Brain pericyte (primary cell): Measurements from ENCODE around the gene PDHA1.

Experiments used
- DNase-seq: peaks from one replicate; pipeline ENCODE4 v3.0.0-alpha.2; 2012; ENCODE audit warnings: low read depth, low spot score

The PDHA1 gene

DNA sequence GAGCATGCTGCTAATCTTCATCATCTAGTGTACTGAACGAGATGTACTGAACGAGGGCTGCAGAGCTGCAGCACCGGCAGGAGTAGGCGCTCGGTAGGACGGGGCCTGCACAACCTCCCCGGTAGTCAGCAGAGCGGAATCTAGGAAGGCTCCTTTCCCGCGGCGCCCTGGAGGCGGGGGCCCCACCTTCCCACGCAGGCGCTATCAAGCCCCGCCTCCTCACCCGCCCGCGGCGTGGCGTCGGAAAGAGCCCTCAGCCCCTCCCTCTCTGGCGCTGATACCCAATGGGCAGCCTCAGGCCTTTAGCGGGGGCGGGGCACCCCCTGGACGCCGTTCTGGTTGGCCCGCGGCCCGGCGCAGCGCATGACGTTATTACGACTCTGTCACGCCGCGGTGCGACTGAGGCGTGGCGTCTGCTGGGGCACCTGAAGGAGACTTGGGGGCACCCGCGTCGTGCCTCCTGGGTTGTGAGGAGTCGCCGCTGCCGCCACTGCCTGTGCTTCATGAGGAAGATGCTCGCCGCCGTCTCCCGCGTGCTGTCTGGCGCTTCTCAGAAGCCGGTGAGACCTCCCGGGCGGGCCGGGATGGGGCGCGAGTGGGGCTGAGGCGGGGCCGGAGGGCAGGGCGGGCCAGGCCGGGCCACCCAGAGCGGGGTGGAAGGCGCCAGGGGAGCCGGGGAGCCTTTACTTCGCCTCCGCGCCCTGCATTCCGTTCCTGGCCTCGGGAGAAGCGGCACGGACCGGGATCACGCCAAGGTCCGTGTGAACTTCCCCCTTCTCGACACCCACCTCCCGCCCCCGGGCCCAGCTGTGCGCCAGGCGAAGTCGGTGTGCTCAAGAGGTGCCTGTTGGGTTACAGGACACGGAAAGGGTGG is at the start of gene PDHA1:
TSS of gene PDHA1 (plus strand) at position 393 of the 874 bp plus-strand sequence. CDS start at position 504, 111 bp downstream.
- peak; percentile 79 for DNase-seq

DNA sequence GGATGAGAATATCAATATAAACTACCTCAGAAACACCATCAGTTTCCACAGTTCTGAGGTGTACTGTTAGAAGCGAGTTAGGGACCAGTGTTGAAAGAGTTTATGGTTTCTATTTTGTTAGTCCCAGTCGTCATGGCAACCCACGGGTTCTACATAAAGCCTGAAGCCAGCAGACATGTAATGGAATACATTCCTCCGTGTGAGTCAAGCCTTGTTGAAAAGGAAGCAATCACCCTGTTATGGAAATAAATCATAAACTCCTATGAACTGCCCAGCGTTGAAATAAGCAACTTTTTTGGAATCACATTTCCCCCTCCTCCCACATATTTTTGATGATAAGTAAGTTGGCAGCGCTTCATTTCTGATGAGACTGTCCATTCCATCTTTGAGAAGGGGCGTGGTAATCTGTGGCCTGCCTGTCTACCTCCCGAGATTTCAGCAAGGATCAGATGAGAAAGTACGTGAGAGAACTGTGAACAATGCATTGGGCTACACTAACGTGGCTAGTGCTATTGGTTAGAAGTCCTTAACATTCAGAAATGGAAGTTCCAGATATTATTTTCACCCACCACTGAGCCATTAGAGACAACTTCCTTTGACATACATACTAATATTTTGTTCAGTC is 40.4 kb upstream of the PDHA1 start:
- DNase-seq = no peak

GRCh38 chrX:19326567-19326966 is 17.2 kb upstream of the PDHA1 start:
- no peak for DNase-seq

DNA sequence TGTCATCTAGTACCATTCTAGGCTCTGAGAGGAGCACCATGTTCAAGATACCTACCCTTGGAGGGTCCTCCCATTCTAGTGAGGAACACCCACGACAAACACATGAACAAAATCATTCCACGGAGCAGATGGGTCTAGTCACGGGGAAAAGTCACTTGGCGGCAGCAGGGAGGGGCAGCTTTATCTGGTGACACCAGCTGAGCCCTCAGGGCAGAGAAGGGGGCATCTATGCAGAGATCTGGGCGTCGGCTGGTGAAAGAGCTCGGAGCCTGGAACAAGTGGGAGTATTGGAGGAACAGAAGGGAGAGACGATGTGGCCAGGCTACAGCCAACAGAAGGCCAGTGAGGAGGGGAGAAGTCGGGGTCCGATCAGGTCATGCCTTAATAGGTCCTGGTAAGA is 11.9 kb upstream of the PDHA1 start:
- no peak for DNase-seq

GRCh38 chrX:19332983-19333382 is 10.7 kb upstream of the PDHA1 start:
- DNase-seq = no peak

DNA sequence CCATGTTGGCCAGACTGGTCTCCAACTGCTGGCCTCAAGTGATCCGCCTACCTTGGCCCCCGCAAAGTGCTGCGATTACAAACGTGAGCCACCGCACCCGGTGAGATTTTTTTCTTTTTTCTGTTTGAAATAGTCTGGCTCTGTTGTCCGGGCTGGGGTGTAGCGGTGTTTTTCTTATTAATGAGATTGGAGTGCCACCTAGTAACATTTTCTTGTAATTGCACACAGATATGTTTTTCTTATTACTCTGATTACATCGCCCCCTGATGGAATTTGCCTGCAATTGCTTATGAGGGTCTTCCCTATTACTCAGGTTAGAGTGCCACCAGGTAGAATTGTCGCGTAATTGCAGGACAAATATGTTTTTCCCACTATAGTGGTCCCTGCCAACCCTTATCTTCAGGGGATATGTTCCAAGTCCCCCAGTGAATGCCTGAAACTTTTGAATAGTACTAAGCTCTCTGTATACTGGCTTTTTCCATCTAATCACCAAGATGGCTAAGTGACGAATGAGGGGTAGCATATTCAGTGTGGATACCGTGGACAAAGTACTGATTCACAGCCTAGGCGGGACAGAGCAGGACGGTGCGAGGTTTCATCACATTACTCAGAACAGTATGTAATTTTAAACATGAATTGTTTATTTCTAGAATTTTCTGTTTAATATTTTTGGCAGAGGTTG is 8.6 kb upstream of the PDHA1 start:
- DNase-seq = no peak

- DNase-seq = no peak
These were observed 1.3 kb upstream of the PDHA1 start for GRCh38 chrX:19342331-19342906.

- no peak for DNase-seq
These were observed 617 bp upstream of the PDHA1 start for GRCh38 chrX:19343085-19343534.

DNA sequence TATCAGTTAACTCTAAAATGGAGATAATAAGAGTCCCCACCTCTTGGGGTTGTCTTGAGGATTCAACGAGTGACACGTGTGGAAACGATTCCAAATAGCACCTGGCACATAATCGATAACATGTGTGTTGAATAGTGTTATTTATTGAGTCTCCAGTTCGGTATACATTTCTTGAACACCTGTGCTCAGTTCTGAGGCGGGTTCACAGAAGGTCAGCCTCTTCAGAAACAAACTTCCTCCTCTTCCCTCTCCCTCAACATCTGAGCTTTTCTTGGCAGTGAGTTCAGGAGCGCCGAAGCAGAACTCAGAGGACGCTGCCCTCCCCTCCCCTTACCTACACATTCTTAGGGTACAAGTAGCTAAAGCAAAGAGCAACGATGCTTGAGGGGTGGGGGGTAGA is 934 bp downstream of the PDHA1 start:
- no peak for DNase-seq

- no peak for DNase-seq
These were observed 4.2 kb downstream of the PDHA1 start for GRCh38 chrX:19347916-19348315.

- DNase-seq = no peak
These were observed 5.5 kb downstream of the PDHA1 start for GRCh38 chrX:19349264-19349663.

- no peak for DNase-seq
These were observed 7.2 kb downstream of the PDHA1 start for GRCh38 chrX:19350941-19351384.

DNA sequence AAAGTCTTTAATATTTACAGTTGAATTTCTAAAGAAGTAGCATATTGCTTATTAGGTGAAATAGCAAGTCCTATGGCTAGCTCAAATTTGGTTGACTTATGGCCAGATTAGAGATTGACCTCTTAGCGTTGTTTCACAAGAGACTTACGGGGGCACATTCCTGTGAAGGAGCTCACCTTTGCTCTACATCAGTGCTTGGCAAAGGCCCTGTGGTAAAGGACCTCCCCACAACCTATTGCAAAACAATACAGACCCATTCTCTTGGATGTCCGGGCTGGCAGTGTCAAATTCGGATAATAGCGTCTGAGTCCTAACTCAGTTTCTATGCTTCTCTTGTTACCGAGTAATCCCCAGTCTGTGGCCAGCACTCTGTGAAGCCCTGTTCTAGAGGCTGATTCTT is 10.9 kb downstream of the PDHA1 start:
- no peak for DNase-seq

GRCh38 chrX:19358521-19358920 is 14.8 kb downstream of the PDHA1 start:
- no peak for DNase-seq

- DNase-seq = no peak
These were observed 17.2 kb downstream of the PDHA1 start for GRCh38 chrX:19360903-19361302.

- DNase-seq = no peak
These were observed 18.0 kb downstream of the PDHA1 start for GRCh38 chrX:19361701-19362100.

- no peak for DNase-seq
These were observed 24.8 kb downstream of the PDHA1 start for GRCh38 chrX:19368576-19368975.

DNA sequence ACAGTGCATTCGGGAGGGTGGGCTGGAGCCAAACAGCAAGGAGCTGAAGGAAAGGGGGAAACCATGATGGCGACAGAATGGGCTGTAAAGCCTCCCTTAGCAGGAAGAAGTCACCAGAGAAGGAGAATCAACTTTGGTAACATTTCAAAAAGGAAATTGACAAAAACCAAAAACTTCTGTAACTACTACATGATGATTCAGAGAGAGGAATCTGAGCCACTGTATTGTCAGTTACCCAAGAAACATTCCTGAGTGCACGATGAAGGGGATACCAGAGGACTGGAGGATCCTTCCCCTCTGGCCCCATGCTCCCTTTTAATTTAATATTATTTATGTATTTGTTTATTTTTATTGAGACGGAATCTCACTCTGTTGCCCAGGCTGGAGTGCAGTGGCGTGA is 26.3 kb downstream of the PDHA1 start:
- no peak for DNase-seq

DNA sequence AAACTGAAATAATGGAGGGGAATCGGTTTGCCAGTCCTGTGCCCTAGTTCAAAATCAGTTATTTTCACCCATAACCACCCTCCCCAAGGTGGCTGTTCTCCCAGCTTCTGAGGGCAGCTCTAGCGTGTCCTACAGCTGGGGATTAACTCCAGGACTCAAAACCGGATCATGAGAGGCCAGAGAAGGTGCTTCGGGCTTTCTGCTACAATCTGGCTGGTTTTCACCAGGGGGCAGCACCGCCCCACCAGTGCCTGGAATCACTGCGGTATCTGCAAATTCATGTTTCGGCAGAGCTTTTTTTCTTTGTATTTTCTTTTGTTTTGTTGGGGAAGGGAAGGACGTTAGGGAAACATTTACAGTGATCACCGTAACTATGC is 28.4 kb downstream of the PDHA1 start:
- DNase-seq = no peak

DNA sequence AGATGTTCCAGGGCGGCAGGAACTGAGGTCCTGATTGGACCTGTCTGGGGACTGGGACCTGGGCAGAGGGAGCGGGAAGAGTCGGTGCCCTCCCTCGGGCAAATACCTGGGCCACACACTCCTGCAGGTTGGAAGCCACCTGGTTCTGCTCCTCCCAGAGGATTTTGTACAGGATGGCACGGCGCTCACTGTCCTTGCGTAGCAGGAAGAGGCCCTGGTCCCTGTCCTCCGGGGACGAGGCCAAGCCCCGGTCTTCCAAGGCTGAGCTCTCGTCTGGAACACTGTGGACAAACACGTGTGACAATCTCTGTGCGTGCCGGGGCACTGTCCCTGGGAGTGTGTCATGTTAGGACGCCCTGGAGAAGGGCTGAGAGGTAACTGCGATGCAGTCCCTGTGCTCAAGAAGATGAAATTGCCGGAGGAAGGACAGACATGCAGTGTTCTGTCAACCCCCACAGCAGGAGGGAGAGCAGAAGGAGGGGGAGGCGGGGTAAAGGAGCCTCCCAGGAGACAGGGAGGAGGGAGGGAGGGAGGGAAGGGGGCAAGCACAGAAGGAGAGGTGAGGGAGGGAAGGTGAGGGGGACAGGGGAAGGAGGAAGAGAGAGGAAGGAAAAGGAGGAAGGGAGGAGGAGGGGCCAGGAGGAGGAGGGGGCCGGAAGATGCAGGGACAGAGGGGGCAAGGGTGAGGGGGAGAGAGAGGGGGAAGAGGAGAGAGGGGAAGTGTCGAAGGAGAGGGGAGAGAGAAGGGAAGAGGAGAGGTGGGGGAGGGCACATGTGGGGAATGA is 29.0 kb downstream of the PDHA1 start:
- no peak for DNase-seq

DNA sequence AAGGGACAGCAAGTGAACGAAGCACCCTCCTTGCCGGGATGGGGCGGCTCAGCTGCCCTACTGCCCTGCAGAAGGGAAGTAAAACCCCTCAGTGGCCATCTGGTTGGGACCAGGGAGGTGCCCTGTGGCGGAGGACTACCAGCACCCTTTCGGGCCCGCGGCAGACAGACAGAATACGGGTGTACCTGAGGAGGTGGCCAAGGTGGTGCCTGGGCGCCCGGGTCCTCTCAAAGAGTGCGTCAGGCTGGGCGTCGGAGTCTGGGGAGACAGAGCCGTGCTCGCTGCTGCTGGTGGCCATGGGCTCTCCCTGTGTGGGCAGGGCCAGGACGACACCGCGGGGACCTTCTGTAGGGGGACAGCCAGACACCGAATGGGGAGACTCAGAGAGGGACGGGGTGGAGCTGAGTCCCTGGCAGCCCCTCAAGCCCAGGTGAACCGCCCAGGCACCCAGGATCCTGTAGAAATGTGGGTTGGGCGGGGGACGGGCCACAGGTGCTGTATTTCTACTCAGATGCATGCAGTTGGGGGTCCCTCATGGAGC is 29.7 kb downstream of the PDHA1 start:
- DNase-seq = no peak
